Measurements from ENCODE around the gene OMP. TPM values are rescaled to one million over a fixed set of nuclear protein-coding genes. Genes with fewer than 3 reads are reported as not detected.

The OMP gene
- total and polyA plus RNA-seq, 2 donors from 2014 or later, result 1.8 TPM; not detected in 1

- H3K9ac ChIP-seq (ENCODE audit: low read length in 3 of 3), result no peak overlapping the region
- H3K4me1 ChIP-seq (ENCODE audit: control insufficient read depth in 2 of 3, insufficient read depth in 2 of 3, low read depth in 1 of 3, low read length in 3 of 3), result no peaks in the 10 kb centered on the region
- DNase-seq, result peak in 1 of 5 donors; percentile 63
- H3K9me3 ChIP-seq (ENCODE audit: control insufficient read depth in 2 of 3, insufficient read depth in 1 of 3, low read length in 3 of 3), result no peaks in the 10 kb centered on the region
- H3K36me3 ChIP-seq (ENCODE audit: control insufficient read depth in 2 of 3, insufficient read depth in 3 of 3, low read length in 3 of 3), result peaks cover 0 to 6% (median 2%) of the 10 kb centered on the region in 3 donors
- no peak for FAIRE-seq
- no peak overlapping the region for H3K4me3 ChIP-seq (ENCODE audit: low read length in 3 of 3)
- TF ChIP-seq, protein P1, sequence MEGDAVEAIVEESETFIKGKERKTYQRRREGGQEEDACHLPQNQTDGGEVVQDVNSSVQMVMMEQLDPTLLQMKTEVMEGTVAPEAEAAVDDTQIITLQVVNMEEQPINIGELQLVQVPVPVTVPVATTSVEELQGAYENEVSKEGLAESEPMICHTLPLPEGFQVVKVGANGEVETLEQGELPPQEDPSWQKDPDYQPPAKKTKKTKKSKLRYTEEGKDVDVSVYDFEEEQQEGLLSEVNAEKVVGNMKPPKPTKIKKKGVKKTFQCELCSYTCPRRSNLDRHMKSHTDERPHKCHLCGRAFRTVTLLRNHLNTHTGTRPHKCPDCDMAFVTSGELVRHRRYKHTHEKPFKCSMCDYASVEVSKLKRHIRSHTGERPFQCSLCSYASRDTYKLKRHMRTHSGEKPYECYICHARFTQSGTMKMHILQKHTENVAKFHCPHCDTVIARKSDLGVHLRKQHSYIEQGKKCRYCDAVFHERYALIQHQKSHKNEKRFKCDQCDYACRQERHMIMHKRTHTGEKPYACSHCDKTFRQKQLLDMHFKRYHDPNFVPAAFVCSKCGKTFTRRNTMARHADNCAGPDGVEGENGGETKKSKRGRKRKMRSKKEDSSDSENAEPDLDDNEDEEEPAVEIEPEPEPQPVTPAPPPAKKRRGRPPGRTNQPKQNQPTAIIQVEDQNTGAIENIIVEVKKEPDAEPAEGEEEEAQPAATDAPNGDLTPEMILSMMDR (IDR thresholded peaks at IDR 0.05; ENCODE audit: borderline replicate concordance, extremely low read depth, insufficient read depth), result no peak
- intact Hi-C loops (cut with DNase I), result no loop called here
- no peak overlapping the region for H3K27ac ChIP-seq (ENCODE audit: low read depth in 2 of 2, low read length in 2 of 2)
- H3K27me3 ChIP-seq (ENCODE audit: control insufficient read depth, insufficient read depth, low read length), result no peaks in the 10 kb centered on the region
Measured at GRCh38 chr11:77118971-77119370, 16.3 kb downstream of the OMP start.

DNA sequence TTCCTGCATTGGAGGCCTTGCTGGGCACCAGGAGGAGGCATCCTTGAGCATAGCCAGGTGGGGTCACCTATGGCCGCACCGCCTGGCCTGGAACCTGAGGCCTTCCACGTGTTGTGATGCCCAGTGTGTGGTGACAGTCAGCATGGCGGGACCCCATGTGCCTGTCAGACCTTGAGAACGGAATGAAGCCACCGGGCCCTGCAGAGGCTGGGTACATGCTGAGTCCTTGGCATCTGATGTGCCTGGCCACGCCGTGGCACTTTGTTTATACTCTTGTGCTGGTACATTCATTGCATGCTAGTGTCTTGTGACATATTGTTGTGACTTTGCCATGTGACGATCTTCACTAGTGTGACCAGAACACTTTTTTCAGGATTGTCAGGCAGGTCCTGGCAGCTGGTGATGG is 16.9 kb downstream of the OMP start:
- peak in 1 of 5 donors; percentile 62 for DNase-seq
- no peak overlapping the region for H3K9ac ChIP-seq (ENCODE audit: low read length in 3 of 3)
- H3K36me3 ChIP-seq (ENCODE audit: control insufficient read depth in 2 of 3, insufficient read depth in 3 of 3, low read length in 3 of 3), result peaks cover 0 to 6% (median 2%) of the 10 kb centered on the region in 3 donors
- H3K4me1 ChIP-seq (ENCODE audit: control insufficient read depth in 2 of 3, insufficient read depth in 2 of 3, low read depth in 1 of 3, low read length in 3 of 3), result no peaks in the 10 kb centered on the region
- H3K27me3 ChIP-seq (ENCODE audit: control insufficient read depth, insufficient read depth, low read length), result no peaks in the 10 kb centered on the region
- H3K4me3 ChIP-seq (ENCODE audit: low read length in 3 of 3), result no peak overlapping the region
- H3K27ac ChIP-seq (ENCODE audit: low read depth in 2 of 2, low read length in 2 of 2), result no peak overlapping the region
- intact Hi-C loops (cut with DNase I), result no loop called here
- H3K9me3 ChIP-seq (ENCODE audit: control insufficient read depth in 2 of 3, insufficient read depth in 1 of 3, low read length in 3 of 3), result no peaks in the 10 kb centered on the region
- no peak for FAIRE-seq
- TF ChIP-seq, protein P1 (IDR thresholded peaks at IDR 0.05; ENCODE audit: borderline replicate concordance, extremely low read depth, insufficient read depth), result no peak

- TF ChIP-seq, protein P1 (IDR thresholded peaks at IDR 0.05; ENCODE audit: borderline replicate concordance, extremely low read depth, insufficient read depth), result no peak
- no peak overlapping the region for H3K4me3 ChIP-seq (ENCODE audit: low read length in 3 of 3)
- FAIRE-seq (no peak), DNase-seq (peak in 1 of 5 donors; percentile 51)
- no peaks in the 10 kb centered on the region for H3K4me1 ChIP-seq (ENCODE audit: control insufficient read depth in 2 of 3, insufficient read depth in 2 of 3, low read depth in 1 of 3, low read length in 3 of 3)
- H3K36me3 ChIP-seq (ENCODE audit: control insufficient read depth in 2 of 3, insufficient read depth in 3 of 3, low read length in 3 of 3), result peaks cover 0 to 6% (median 2%) of the 10 kb centered on the region in 3 donors
- H3K9me3 ChIP-seq (ENCODE audit: control insufficient read depth in 2 of 3, insufficient read depth in 1 of 3, low read length in 3 of 3), result no peaks in the 10 kb centered on the region
- H3K27ac ChIP-seq (ENCODE audit: low read depth in 2 of 2, low read length in 2 of 2), result no peak overlapping the region
- intact Hi-C loops (cut with DNase I), result no loop called here
- no peak overlapping the region for H3K9ac ChIP-seq (ENCODE audit: low read length in 3 of 3)
- H3K27me3 ChIP-seq (ENCODE audit: control insufficient read depth, insufficient read depth, low read length), result no peaks in the 10 kb centered on the region
Measured at GRCh38 chr11:77120571-77120970, 17.9 kb downstream of the OMP start.

DNA sequence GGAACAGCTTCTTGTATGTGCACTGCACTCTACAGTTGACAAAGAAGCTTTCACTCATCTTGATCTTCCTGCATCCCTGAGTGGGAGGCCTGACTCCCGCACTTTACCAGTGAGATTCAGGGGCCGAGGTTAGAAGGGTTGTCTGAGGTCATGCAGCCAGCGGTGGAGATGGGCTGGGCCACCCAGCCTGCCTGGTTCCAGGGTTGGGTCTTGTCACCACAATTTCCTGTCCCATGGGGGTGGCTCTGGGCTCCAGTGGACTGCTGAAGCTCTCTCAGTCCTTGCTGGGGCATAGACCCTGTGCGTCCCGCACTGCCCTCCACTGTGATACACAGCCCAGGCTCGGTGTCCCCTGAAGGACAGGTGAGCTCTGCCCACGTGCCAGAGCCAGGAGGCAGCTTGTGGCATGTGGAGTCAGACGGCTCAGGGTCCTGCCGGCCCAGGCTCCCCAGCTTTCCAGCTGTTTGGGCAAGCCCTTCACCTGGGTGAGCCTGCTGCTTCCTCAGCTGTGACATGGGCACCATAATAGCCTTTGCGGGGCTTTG is 18.5 kb downstream of the OMP start:
- Histone ChIP-seq H3K4me3 (ENCODE audit: low read length in 3 of 3) (no peak overlapping the region), H3K27me3 (ENCODE audit: control insufficient read depth, insufficient read depth, low read length) (no peaks in the 10 kb centered on the region), H3K27ac (ENCODE audit: low read depth in 2 of 2, low read length in 2 of 2) (no peak overlapping the region), H3K9me3 (ENCODE audit: control insufficient read depth in 2 of 3, insufficient read depth in 1 of 3, low read length in 3 of 3) (no peaks in the 10 kb centered on the region), H3K36me3 (ENCODE audit: control insufficient read depth in 2 of 3, insufficient read depth in 3 of 3, low read length in 3 of 3) (peaks cover 0 to 6% (median 2%) of the 10 kb centered on the region in 3 donors), H3K4me1 (ENCODE audit: control insufficient read depth in 2 of 3, insufficient read depth in 2 of 3, low read depth in 1 of 3, low read length in 3 of 3) (no peaks in the 10 kb centered on the region), H3K9ac (ENCODE audit: low read length in 3 of 3) (no peak overlapping the region)
- TF ChIP-seq, protein P1 (IDR thresholded peaks at IDR 0.05; ENCODE audit: borderline replicate concordance, extremely low read depth, insufficient read depth), result no peak
- no peak for FAIRE-seq
- intact Hi-C loops (cut with DNase I), result no loop called here
- DNase-seq, result peak in 1 of 5 donors; percentile 60
